HG03378 (cell line): Measurements from ENCODE around the gene GNE.
"Not testable (repeated sequence)": the region's sequence is repeated elsewhere in the genome, so short reads cannot be mapped to it uniquely, and the experiment has no call there.

Experiments
- ATAC-seq: cut with Tn5 transposase; IDR thresholded peaks from one replicate; pipeline ENCODE4 v1.9.1; 2021; ENCODE audit warnings: mild to moderate bottlenecking, moderate library complexity; ENCODE audit not compliant: unreplicated experiment

Gene GNE

GRCh38 chr9:36275060-36275459, 16.8 kb upstream of the GNE start:
- no peak for ATAC-seq

GRCh38 chr9:36273354-36273753, 15.1 kb upstream of the GNE start:
- not testable (repeated sequence) for ATAC-seq

- ATAC-seq, result no peak
Measured at GRCh38 chr9:36268007-36268427, 9.8 kb upstream of the GNE start.

GRCh38 chr9:36264896-36265295, 6.6 kb upstream of the GNE start:
- no peak for ATAC-seq

GRCh38 chr9:36263683-36264082, 5.4 kb upstream of the GNE start:
- no peak for ATAC-seq

- ATAC-seq, result no peak
Measured at GRCh38 chr9:36258996-36259533, 817 bp upstream of the GNE start.

GRCh38 chr9:36251428-36251827, 6.8 kb downstream of the GNE start:
- no peak for ATAC-seq

GRCh38 chr9:36250079-36250478, 8.2 kb downstream of the GNE start:
- no peak for ATAC-seq

- ATAC-seq, result no peak
Measured at GRCh38 chr9:36249189-36249588, 9.1 kb downstream of the GNE start.

GRCh38 chr9:36248061-36248460, 10.2 kb downstream of the GNE start:
- not testable (repeated sequence) for ATAC-seq

GRCh38 chr9:36247356-36247755, 10.9 kb downstream of the GNE start:
- no peak for ATAC-seq

GRCh38 chr9:36245906-36246305, 12.3 kb downstream of the GNE start:
- no peak for ATAC-seq

- not testable (repeated sequence) for ATAC-seq
Measured at GRCh38 chr9:36239675-36240074, 18.6 kb downstream of the GNE start.

- not testable (repeated sequence) for ATAC-seq
Measured at GRCh38 chr9:36239205-36239604, 19.0 kb downstream of the GNE start.

GRCh38 chr9:36237230-36237629, 21.0 kb downstream of the GNE start:
- ATAC-seq, result no peak

GRCh38 chr9:36222449-36222848, 35.8 kb downstream of the GNE start:
- ATAC-seq, result no peak

GRCh38 chr9:36221667-36222066, 36.6 kb downstream of the GNE start:
- no peak for ATAC-seq

- no peak for ATAC-seq
Measured at GRCh38 chr9:36218411-36218901, 39.8 kb downstream of the GNE start.

- no peak for ATAC-seq
Measured at GRCh38 chr9:36218011-36218410, 40.2 kb downstream of the GNE start.

GRCh38 chr9:36217256-36217968, 40.8 kb downstream of the GNE start:
- ATAC-seq, result no peak

GRCh38 chr9:36214571-36214970, 43.7 kb downstream of the GNE start:
- ATAC-seq, result no peak

GRCh38 chr9:36213989-36214388, 44.3 kb downstream of the GNE start:
- ATAC-seq, result no peak

- no peak for ATAC-seq
Measured at GRCh38 chr9:36213387-36213786, 44.9 kb downstream of the GNE start.
